Transverse colon (tissue), 3 donors: ENCODE results near the gene SOX1.

Experiments used
- CTCF ChIP-seq, 5 experiments: fragments of 200-600 bp in 3 of 5; fragments of 450-650 bp in 2 of 5; sonication (generic) in 3 of 5; IDR thresholded peaks; 1 replicate in 2 of 5; 2 replicates in 3 of 5; pipeline ENCODE4 v1.5.1; 2016 to 2017; ENCODE audit warnings: antibody characterized with exemption in 5 of 5, inconsistent platforms in 3 of 5, mild to moderate bottlenecking in 2 of 5, moderate library complexity in 1 of 5
- EP300 ChIP-seq: sonication (generic); formaldehyde crosslinking; IDR thresholded peaks from one replicate; pipeline ENCODE4 v1.6.1; 2017; ENCODE audit warnings: antibody characterized with exemption, low read depth
- POLR2A ChIP-seq: fragments of 450-650 bp; IDR thresholded peaks from one replicate; pipeline ENCODE4 v1.6.1; 2016; ENCODE audit warnings: antibody characterized with exemption, mild to moderate bottlenecking, moderate library complexity

GRCh38 chr13:112110479-112110878 lies 43.5 kb downstream of the SOX1 start:
- TF ChIP-seq CTCF (IDR thresholded peaks at IDR 0.05) (no peak), POLR2A (no peak), EP300 (no peak)
